GM12878 (cell line): ENCODE measurements around the gene SNAP47. TPM values are rescaled to one million over a fixed set of nuclear protein-coding genes. Genes with fewer than 3 reads are reported as not detected.

Experiments
- ATAC-seq: fragments of 200-7000 bp; cut with Tn5 transposase; 3 replicates; pipeline ENCODE4 v1.9.1; 2020; ENCODE audit warnings: mild to moderate bottlenecking, moderate library complexity
- BruUV-seq: library from RNA; stranded (reverse); fragments of 400-500 nt; replicated peaks from 2 replicates; lab custom pipeline; 2021; lab: Mats Ljungman, UMichigan
- CTCF ChIA-PET: fragments of 300-600 bp; sonication (Branson Sonifier 250); formaldehyde crosslinking; extraction: SDS; loops from one replicate; lab custom pipeline; 2021; ENCODE audit warnings: inconsistent platforms; lab: Yijun Ruan, JAX
- POLR2A ChIA-PET: fragments of 350-600 bp; formaldehyde crosslinking; extraction: SDS; loops from one replicate; lab custom pipeline; 2021; ENCODE audit warnings: inconsistent platforms; lab: Charles Lee
- RAD21 ChIA-PET: fragments of 300-600 bp; sonication (Branson Sonifier 250); formaldehyde crosslinking; loops from one replicate; lab custom pipeline; 2023; ENCODE audit warnings: antibody characterized with exemption; ENCODE audit not compliant: unreplicated experiment; lab: Charles Lee
- SMC1A ChIA-PET: fragments of 300-600 bp; sonication (Branson Sonifier 250); formaldehyde crosslinking; loops from one replicate; lab custom pipeline; 2023; ENCODE audit not compliant: unreplicated experiment, uncharacterized antibody; lab: Charles Lee
- DNase-seq: peaks from one replicate; pipeline ENCODE4 v3.0.0-alpha.2; 2011; ENCODE audit warnings: low read depth, low spot score
- FAIRE-seq: peaks from 3 replicates; lab custom pipeline; 2011; peaks lifted over from hg19 to GRCh38; lab: Jason Lieb, UNC
- H2AFZ ChIP-seq: 2 replicates; pipeline ENCODE4 v1.6.0; 2011; ENCODE audit warnings: low read depth, low read length, control low read depth; ENCODE audit not compliant: control insufficient read depth
- H3K27ac ChIP-seq: 2 replicates; pipeline ENCODE4 v1.5.1; 2011; ENCODE audit warnings: control low read depth; ENCODE audit not compliant: control insufficient read depth, insufficient read depth
- H3K27me3 ChIP-seq, 2 experiments: replicated peaks in 1 of 2; 2 replicates each; pipeline versions ENCODE4 v1.6.0 to v1.6.1; 2011; ENCODE audit warnings: low read length in 1 of 2; ENCODE audit not compliant: control insufficient read depth in 2 of 2, insufficient read depth in 2 of 2
- H3K36me3 ChIP-seq, 2 experiments: 2 replicates each; pipeline ENCODE4 v1.5.1; 2011; ENCODE audit warnings: low read length in 1 of 2; ENCODE audit not compliant: control insufficient read depth in 2 of 2, insufficient read depth in 2 of 2
- H3K4me1 ChIP-seq: 2 replicates; pipeline ENCODE4 v1.6.1; 2011; ENCODE audit warnings: mild to moderate bottlenecking, low read length, moderate library complexity, mixed read lengths; ENCODE audit not compliant: control insufficient read depth, insufficient read depth
- H3K4me2 ChIP-seq: 2 replicates; pipeline ENCODE4 v1.6.0; 2011; ENCODE audit warnings: control low read depth; ENCODE audit not compliant: control insufficient read depth, insufficient read depth
- H3K4me3 ChIP-seq: fragments of 200-600 bp; sonication (generic); 2 replicates; pipeline ENCODE4 v1.5.1; 2016
- H3K79me2 ChIP-seq: 2 replicates; pipeline ENCODE4 v1.6.0; 2011; ENCODE audit warnings: low read length; ENCODE audit not compliant: control insufficient read depth, insufficient read depth
- H3K9ac ChIP-seq: 2 replicates; pipeline ENCODE4 v1.8.0; 2011; ENCODE audit warnings: low read length, control low read depth, mixed read lengths; ENCODE audit not compliant: control insufficient read depth, insufficient read depth
- H3K9me3 ChIP-seq: replicated peaks from 3 replicates; pipeline ENCODE4 v1.5.1; 2011; ENCODE audit warnings: mild to moderate bottlenecking, low read length; ENCODE audit not compliant: control insufficient read depth, insufficient read depth
- H4K20me1 ChIP-seq: 2 replicates; pipeline ENCODE4 v1.6.0; 2011; ENCODE audit not compliant: control insufficient read depth, insufficient read depth
- BHLHE40 ChIP-seq, 2 experiments: fragments of 450-650 bp in 1 of 2; IDR thresholded peaks; 2 replicates each; pipeline ENCODE4 v1.6.1; 2011 to 2017; ENCODE audit warnings: low read depth in 2 of 2, borderline replicate concordance in 1 of 2, improper control_type of control experiment in 1 of 2, low read length in 1 of 2, mild to moderate bottlenecking in 1 of 2
- CEBPB ChIP-seq, 2 experiments: fragments of 150-350 bp in 1 of 2; IDR thresholded peaks; 2 replicates each; pipeline ENCODE4 v1.6.1; 2012 to 2014; ENCODE audit warnings: low read depth in 2 of 2, low read length in 2 of 2, borderline replicate concordance in 1 of 2, inconsistent platforms in 1 of 2
- FOS ChIP-seq: IDR thresholded peaks from 3 replicates; pipeline ENCODE4 v1.6.1; 2011; ENCODE audit warnings: borderline replicate concordance; ENCODE audit not compliant: insufficient read length; ENCODE audit errors: extremely low read depth
- HSF1 ChIP-seq: fragments of 150-350 bp; IDR thresholded peaks from 2 replicates; pipeline ENCODE4 v1.6.1; 2014; ENCODE audit warnings: mild to moderate bottlenecking, low read depth, low read length
- IRF4 ChIP-seq: IDR thresholded peaks from 2 replicates; pipeline ENCODE4 v1.6.1; 2011; ENCODE audit warnings: low read depth, low read length
- MTA2 ChIP-seq: fragments of 450-650 bp; IDR thresholded peaks from 2 replicates; pipeline ENCODE4 v1.6.1; 2016; ENCODE audit warnings: low read depth, mild to moderate bottlenecking, moderate library complexity
- RAD51 ChIP-seq: fragments of 450-650 bp; IDR thresholded peaks from 2 replicates; pipeline ENCODE4 v1.6.1; 2016; ENCODE audit warnings: moderate library complexity, mild to moderate bottlenecking, inconsistent platforms
- RCOR1 ChIP-seq: conservative IDR thresholded peaks from 2 replicates; pipeline ENCODE4 v1.6.1; 2012; ENCODE audit warnings: low read depth, low read length, improper control_type of control experiment
- SIX5 ChIP-seq: IDR thresholded peaks from 2 replicates; pipeline ENCODE4 v1.6.1; 2011; ENCODE audit warnings: mild to moderate bottlenecking, low read depth, low read length, moderate library complexity; ENCODE audit not compliant: severe bottlenecking
- SP1 ChIP-seq: IDR thresholded peaks from one replicate; pipeline ENCODE4 v1.6.1; 2011; ENCODE audit warnings: low read depth, low read length
- SUPT20H ChIP-seq: IDR thresholded peaks from 2 replicates; pipeline ENCODE4 v1.6.1; 2011; ENCODE audit warnings: low read depth, mild to moderate bottlenecking, low read length, moderate library complexity, borderline replicate concordance; ENCODE audit not compliant: control insufficient read depth
- TBL1XR1 ChIP-seq: IDR thresholded peaks from 2 replicates; pipeline ENCODE4 v1.6.1; 2012; ENCODE audit warnings: low read depth, low read length, improper control_type of control experiment
- WRNIP1 ChIP-seq: IDR thresholded peaks from 2 replicates; pipeline ENCODE4 v1.6.1; 2011; ENCODE audit warnings: low read depth, low read length, improper control_type of control experiment, borderline replicate concordance
- ZNF687 ChIP-seq: fragments of 450-650 bp; IDR thresholded peaks from 2 replicates; pipeline ENCODE4 v1.6.1; 2017; ENCODE audit warnings: mild to moderate bottlenecking, moderate library complexity
- WGBS: methylation state at CpG from one replicate; pipeline ENCODE4 v1.1.6; 2016; ENCODE audit warnings: low lambda C conversion rate; ENCODE audit not compliant: insufficient replicate concordance, insufficient coverage; ENCODE audit errors: missing lambda C conversion rate; 5-methylcytosine and 5-hydroxymethylcytosine counted together
- in situ Hi-C: fragments of 300-500 bp; cut with MboI; formaldehyde crosslinking; loops from 9 replicates; pipeline ENCODE4 v1.14.3; 2018; ENCODE audit warnings: mixed read lengths
- intact Hi-C: fragments of 100-400 bp; cut with micrococcal nuclease; formaldehyde crosslinking; loops from one replicate; pipeline ENCODE4 v1.14.2; 2022; ENCODE audit not compliant: unreplicated experiment
- polyA plus RNA-seq, 11 experiments: library from polyadenylated mRNA; depleted of rRNA in 4 of 11; unstranded in 6 of 11; stranded (reverse) in 5 of 11; fragments of >200 nt; fragmentation: Nextera tagmentation in 4 of 11; fragmentation: Illumina TruSeq in 1 of 11; extraction: Ambion mirVana in 4 of 11; extraction: Trizol in 1 of 11; gene quantifications; 1 replicate in 1 of 11; 2 replicates in 10 of 11; pipeline versions ENCODE4 v1.2.1 to v1.2.3, GENCODE V29; 2011 to 2016; ENCODE audit warnings: inconsistent platforms in 2 of 11, missing spikeins in 2 of 11, low read depth in 1 of 11
- total RNA-seq, 4 experiments: library from RNA; depleted of rRNA in 3 of 4; stranded (reverse); fragments of >200 nt in 3 of 4; fragmentation: Illumina TruSeq in 1 of 4; extraction: Trizol in 1 of 4; gene quantifications; 2 replicates each; pipeline versions ENCODE4 v1.2.1 to v1.2.3, GENCODE V29; 2013 to 2021
- TF ChIP-seq, protein P1 (sequence below): fragments of 450-650 bp; IDR thresholded peaks from 2 replicates; pipeline ENCODE4 v1.6.1; 2014; ENCODE audit warnings: mild to moderate bottlenecking
- TF ChIP-seq, protein P2 (sequence below): fragments of 450-650 bp; IDR thresholded peaks from 2 replicates; pipeline ENCODE4 v1.6.1; 2017; ENCODE audit warnings: low read depth, mild to moderate bottlenecking, moderate library complexity

Gene SNAP47
- total and polyA plus RNA-seq, 10 of the 15 experiments (the other 5 are each of a cell fraction or from before 2014, with no cell fraction given), result 1.3 to 39.6 (median 25.2) TPM

DNA sequence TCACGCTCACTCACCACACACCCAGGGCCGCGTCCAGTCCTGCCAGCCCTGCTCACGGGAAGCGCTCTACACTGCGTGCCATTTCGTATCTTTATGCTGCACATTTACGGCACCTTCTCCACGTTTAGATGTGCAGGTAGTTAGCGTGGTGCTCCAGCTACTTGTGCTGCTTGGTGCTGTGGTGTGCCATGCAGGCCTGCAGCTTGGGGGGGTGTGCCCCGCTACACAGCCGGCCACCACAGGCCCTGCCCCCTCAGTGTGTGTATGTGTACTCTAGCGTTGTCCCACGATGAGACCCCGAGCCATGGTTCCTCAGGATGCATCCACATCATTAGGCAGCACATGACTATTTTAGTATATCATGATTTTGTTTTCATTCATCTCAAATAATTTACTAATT, 38.3 kb downstream of the SNAP47 start:
- intact Hi-C loops (no loop called here), in situ Hi-C loops (no loop called here)
- Histone ChIP-seq H3K27ac (no peak overlapping the region), H4K20me1 (no peaks in the 10 kb centered on the region), H3K27me3 (no peaks in the 10 kb centered on the region), H2AFZ (no peak overlapping the region), H3K36me3 (peaks cover 9% of the 10 kb centered on the region in 2 experiments), H3K4me1 (no peaks in the 10 kb centered on the region), H3K4me2 (no peak overlapping the region), H3K9me3 (no peaks in the 10 kb centered on the region), H3K9ac (no peak overlapping the region), H3K4me3 (no peak overlapping the region), H3K79me2 (no peaks in the 10 kb centered on the region)
- BruUV-seq, result no TSS peak
- ChIA-PET SMC1A (no interaction called here), CTCF (no interaction called here), POLR2A (no interaction called here), RAD21 (no interaction called here)
- FAIRE-seq (no peak), DNase-seq (no peak), ATAC-seq (no peak)
- no peak for TF ChIP-seq SIX5
- no peak for TF ChIP-seq SP1
- TF ChIP-seq, protein P1, sequence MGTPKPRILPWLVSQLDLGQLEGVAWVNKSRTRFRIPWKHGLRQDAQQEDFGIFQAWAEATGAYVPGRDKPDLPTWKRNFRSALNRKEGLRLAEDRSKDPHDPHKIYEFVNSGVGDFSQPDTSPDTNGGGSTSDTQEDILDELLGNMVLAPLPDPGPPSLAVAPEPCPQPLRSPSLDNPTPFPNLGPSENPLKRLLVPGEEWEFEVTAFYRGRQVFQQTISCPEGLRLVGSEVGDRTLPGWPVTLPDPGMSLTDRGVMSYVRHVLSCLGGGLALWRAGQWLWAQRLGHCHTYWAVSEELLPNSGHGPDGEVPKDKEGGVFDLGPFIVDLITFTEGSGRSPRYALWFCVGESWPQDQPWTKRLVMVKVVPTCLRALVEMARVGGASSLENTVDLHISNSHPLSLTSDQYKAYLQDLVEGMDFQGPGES, result no peak
- no peak for TF ChIP-seq CEBPB (IDR thresholded peaks at IDR 0.05; ENCODE audit: borderline replicate concordance in 1 of 2, low read depth in 2 of 2, low read length in 2 of 2)
- TF ChIP-seq MTA2, result no peak
- no peak for TF ChIP-seq SUPT20H
- no peak for TF ChIP-seq HSF1
- TF ChIP-seq RCOR1, result no peak
- no peak for TF ChIP-seq BHLHE40 (IDR thresholded peaks at IDR 0.05; ENCODE audit: borderline replicate concordance in 1 of 2, low read depth in 2 of 2, low read length in 1 of 2)
- no peak for TF ChIP-seq IRF4
- TF ChIP-seq WRNIP1, result no peak
- TF ChIP-seq TBL1XR1, result no peak
- TF ChIP-seq ZNF687, result no peak
- TF ChIP-seq, protein P2, sequence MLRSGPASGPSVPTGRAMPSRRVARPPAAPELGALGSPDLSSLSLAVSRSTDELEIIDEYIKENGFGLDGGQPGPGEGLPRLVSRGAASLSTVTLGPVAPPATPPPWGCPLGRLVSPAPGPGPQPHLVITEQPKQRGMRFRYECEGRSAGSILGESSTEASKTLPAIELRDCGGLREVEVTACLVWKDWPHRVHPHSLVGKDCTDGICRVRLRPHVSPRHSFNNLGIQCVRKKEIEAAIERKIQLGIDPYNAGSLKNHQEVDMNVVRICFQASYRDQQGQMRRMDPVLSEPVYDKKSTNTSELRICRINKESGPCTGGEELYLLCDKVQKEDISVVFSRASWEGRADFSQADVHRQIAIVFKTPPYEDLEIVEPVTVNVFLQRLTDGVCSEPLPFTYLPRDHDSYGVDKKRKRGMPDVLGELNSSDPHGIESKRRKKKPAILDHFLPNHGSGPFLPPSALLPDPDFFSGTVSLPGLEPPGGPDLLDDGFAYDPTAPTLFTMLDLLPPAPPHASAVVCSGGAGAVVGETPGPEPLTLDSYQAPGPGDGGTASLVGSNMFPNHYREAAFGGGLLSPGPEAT, result no peak
- no peak for TF ChIP-seq FOS
- no peak for TF ChIP-seq RAD51
- WGBS, result 87% methylated on average over 15 of the region's 15 CpGs
